GM18868 (cell line): ENCODE data around the gene C1orf115.
"Not testable (repeated sequence)": the region's sequence is repeated elsewhere in the genome, so short reads cannot be mapped to it uniquely, and the experiment has no call there.

ENCODE experiments used
- ATAC-seq: cut with Tn5 transposase; IDR thresholded peaks from one replicate; pipeline ENCODE4 v1.9.1; 2021; ENCODE audit warnings: mild to moderate bottlenecking, moderate library complexity; ENCODE audit not compliant: unreplicated experiment

C1orf115 gene

DNA sequence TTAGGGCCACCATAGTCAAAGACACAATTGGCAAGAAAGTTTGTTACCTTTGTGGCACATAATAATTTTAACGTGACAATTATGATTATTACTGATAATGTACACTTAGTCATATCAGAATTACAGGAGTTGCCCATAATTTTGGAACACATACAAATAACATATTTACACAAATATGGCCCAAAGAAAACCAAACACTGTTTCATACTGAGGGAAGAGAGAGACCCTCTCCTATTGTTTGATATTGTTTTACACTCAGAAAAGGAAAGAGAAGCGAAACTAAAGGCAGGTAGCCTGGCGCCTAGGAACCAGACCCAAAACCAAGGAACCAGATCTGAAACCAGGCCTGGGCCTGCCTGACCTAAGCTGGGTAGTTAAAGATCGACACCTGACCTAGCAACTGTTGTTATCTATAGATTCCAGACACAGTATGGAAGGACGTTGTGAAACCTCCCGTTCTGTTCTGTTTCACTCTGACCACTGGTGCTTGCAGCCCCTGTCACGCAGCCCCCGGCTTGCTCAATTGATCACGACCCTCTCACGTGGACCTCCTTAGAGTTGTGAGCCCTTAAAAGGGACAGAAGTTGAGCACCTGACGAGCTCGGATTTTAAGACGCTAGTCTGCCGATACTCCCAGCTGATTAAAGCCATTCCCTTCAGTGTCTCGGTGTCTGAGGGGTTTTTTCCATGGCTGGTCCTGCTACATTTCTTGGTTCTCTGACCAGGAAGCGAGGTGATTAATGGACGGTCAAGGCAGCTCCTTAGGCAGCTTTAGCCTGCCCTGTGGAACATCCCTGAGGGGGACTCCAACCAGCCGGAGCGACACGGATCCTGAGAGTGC lies 27.9 kb downstream of the C1orf115 start:
- peak; percentile 79 for ATAC-seq

DNA sequence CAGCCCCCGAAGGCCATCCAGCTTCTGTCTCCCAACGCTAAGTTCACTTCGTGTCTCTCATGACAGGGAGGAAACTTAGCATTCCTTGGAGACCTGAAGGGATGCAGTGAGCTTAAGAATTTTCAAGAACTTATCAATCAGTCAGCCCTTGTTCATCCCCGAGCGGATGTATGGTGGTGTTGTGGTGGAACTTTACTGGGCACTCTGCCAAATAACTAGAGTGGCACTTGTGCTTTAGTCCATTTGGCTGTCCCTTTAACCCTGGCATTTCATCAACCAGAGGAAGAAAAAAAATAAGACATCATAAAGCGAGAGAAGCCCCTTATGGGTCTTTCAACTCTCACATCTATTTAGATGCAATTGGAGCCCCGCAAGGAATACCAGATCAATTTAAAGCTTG lies 31.1 kb downstream of the C1orf115 start:
- ATAC-seq, result not testable (repeated sequence)

DNA sequence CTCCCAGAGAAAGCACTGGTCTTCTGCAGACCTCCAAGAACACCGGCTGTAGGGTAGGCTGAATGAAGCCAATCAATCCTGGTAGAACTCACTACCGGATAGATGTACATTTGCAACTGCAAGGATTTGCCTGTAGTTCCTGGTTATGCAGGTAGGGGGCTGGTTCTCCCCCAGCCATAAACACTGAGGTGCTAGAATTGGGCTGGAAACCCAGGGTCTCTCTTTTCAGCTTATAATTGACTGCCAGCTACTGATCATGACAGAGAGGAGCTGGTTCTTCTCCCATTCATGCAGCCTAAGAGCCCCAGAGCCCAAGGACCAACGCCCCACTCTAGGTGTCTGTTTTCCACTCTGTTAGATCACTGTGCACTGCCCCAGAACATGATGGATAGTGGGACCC lies 36.5 kb downstream of the C1orf115 start:
- ATAC-seq, result peak; percentile 61

DNA sequence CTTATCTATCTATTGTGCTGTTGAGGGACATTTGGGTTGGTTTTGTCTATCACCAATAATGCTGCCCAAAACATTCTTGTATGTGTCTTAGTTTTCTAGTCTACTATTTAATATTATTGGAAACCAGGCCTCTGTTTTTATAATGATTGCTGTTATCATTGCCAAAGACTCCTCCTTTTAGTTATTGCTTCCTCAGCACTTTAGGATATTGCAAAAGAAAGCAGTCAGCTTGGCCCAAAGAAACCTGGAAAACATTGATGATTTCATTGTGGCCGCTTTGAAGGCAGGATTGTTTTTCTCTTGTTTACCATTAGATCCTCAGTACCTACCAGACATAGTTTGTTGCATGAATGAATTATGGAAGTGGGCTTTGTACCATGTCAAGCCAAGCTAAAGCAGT lies 37.4 kb downstream of the C1orf115 start:
- no peak for ATAC-seq

DNA sequence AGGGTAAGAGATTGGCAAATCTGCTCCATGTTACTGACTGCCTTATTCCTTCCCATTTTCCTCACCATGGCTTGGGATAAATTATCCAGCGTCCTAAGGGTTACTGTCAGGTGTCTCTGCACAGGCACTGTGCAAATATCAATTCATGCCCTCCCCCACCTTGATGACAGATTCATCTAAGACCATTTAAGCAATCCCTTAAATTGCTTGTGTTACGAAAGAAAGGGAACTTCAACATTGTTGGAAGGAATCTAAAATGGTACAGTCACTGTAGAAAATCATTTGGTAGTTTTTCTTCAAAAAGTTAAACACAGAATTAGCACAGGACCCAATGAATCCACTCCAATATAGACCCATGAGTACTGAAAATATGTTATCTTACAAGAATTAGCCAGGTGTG lies 40.3 kb downstream of the C1orf115 start:
- no peak for ATAC-seq

DNA sequence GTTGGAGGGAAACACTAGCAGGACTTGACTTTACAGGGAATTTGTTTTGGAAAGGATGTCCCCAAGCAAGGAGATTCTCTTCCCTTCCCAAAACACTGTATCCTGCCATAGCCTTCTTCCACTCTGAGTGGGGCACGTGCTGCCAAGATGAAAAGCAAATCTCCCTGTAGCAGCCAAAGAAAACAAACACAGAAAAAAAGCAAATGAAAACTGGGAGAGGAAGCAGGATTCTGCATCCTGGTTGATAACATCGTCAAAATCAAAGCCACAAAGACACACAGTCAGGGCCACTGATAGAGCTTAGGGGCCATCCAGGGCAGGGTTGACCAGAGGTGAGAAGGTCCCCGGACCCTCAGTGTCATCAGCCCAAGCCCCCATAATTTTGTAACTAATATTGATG lies 42.0 kb downstream of the C1orf115 start:
- ATAC-seq, result no peak

DNA sequence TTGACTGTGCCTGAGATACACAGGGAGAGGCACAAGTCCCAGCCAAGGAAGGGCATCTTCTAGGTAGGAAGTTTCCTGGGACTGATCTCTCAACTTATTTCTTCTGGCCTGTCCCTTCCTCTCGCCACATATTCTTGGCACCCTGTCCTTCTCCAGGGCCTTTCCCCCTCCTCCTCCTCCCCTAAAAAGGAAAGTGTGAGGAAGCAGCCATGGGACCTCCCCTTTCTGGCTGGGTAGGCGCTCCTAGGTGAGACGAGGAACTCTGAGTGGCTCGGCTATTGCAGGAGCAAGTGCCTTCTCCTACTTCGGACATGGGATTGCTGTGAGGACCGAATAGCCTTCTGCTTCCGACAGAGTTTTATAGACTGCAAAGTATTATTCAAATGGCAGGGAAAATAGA lies 42.5 kb downstream of the C1orf115 start:
- no peak for ATAC-seq

DNA sequence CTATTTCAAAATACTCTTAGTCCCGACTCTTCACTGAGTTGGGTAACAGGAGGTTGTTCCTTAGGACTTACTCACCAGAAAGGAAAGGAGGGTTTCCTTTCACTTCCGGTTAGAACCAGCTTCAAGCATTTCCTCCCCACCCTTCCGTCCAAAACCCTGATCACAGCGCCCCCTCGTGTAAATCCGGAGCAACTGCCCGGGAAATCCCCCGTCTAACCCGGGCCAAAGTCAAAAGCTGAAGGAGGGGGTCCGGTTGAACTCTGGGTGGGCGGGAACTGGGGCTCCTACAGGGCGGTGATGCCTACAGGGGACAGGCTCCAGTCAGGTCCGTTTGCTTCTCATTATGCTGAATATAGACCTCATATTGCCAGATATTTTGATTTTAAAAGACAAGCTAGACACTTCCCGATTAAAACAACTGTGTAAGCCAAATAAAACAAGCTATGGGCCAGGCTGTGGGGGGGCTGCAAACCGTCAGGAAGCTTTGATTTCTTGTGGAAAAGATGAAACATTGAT lies 43.0 kb downstream of the C1orf115 start:
- peak; percentile 90 for ATAC-seq

DNA sequence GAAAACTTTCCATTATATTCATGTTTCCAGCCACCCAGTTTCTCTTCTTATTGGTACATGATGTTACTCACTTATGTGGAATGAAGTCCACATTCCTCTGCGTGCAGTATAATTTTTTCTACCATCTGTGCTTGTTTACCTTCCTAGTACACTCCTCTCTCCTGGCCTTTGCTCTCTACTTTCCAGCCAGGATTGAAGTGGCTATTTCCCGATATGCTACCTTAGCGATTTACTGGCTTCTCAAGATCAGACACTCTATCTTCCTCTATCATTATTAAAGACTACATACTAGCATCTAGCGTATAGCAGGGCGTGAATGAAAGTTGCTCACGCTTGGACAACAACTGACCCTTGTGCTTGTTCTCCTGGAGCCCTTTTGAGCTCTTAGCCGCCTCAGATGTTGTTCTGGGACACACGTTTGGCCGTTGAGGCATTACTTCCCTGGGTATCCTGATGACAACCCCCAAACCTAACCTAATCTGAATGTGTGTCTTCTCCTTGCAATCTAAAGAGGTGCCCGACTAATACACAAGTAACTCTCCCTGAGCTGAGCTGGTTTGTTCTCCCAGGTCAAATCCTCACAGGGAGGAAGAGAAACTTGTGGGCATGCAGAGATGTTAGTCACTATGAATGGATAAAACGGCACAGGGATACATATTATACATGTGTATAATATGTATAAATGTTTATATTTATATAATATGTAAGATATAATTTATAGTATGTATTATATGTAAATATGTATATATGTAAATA lies 44.6 kb downstream of the C1orf115 start:
- ATAC-seq, result no peak

DNA sequence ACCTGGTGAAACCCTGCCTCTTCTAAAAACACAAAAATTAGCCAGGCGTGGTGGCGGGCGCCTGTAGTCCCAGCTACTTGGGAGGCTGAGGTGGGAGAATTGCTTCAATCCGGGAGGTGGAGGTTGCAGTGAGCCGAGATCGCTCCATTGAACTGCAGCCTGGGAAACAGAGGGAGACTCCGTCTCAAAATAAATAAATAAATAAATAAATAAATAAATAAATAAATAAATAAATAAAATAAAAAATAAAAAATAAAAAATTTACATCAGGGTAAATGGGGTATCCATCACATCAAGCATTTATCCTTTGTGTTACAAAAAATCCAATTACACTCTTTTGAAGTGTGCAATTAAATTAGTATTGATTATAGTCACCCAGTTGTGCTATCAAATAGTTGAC lies 46.1 kb downstream of the C1orf115 start:
- ATAC-seq, result not testable (repeated sequence)

DNA sequence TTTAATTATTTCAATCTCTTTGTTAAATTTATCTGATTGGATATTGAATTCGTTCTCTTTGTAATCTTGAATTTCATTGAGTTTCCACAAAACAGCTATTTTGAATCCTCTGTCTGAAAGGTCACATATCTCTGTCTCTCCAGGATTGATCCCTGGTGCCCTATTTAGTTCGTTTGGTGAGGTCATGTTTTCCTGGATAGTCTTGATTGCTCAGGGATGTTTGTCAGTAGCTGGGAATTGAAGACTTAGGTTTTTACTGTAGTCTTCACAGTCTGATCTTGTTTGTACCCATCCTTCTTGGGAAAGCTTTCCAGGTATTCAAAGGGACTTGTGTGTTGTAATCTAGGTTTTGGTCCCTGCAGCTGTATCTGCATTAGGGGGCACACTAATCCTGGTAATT lies 51.2 kb downstream of the C1orf115 start:
- no peak for ATAC-seq

DNA sequence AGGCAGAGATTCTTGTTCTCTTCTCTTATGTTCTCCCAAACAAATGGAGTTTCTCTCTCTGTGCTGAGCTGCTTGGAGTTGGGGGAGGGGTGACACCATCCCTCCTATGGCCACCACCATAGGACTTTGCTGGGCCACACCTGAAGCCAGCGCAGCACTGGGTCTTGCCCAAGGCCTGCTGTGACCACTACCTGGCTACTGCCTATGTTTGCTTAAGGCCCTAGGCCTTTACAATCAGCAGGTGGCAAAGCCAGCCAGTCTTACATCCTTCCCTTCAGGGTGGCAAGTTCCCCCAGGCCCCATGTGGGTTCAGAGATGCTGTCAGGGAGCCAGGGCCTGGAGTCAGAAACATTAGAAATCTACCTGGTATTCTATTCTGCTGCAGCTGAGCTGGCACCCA lies 51.7 kb downstream of the C1orf115 start:
- ATAC-seq, result no peak

DNA sequence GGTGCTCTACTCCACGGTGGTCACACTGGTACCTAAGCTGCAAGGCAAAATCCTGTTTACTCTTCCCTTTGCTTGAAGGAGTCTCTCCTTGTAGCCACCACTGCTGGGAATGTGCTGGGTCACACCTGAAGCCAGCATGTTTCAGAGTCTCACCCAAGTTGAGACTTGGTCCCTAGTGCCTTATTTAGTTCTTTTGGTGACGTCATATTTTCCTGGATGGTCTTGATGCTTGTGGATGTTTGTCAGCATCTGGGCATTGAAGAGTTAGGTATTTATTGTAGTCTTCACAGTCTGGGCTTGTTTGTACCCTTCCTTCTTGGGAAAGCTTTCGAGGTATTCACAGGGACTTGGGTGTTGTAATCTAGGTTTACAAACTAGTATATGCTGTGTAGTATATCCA lies 52.4 kb downstream of the C1orf115 start:
- ATAC-seq, result no peak

DNA sequence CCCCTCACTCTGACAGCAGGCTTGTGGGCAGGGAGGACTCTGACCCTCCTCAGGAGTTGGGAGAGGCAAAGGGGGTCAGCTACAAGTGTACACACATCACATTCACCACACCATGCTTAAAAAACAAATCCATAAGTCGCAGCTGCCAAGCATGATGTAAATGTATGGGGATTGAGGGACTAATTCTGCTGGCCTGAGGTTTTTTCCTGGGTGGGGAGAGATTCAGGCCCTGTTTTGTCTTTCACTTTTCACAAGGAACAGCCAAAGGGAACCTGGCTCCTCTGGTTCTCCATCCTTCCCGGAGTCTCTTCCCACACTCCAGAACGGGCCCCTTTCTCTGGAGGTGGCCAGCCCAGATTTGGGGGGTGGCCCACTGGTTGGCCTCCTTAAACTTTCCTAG lies 56.7 kb downstream of the C1orf115 start:
- no peak for ATAC-seq

DNA sequence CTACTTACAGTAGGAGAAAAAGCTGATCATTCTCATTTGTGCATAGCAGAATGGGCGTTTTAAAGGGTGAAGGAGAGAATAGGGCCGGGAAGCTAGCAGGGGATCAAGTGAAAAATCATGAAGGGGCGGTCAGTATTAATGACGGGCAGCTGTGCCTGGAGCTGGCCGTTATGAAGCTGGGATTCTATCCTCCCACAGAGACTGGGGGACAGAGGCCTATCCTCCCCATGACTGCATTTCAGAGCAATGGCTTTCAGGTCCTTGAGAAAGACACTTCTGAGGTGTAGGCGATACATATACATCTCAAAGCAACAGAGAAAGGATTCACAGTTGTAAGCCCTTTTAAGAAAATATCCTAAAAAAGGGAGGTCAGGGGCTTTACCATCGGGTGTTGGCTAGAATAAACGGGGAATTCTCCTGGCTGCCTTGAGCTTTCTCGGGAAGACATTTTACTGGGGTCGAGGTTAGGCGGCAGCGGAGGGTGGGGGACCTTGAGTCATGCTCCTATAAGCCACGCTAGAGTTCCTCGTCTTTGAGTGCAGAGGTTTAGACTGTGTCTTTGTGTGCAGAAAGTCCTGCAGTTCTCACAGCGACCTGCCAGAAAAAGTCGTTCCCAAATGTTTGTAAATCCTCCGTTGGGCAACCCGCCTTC lies 57.4 kb downstream of the C1orf115 start:
- no peak for ATAC-seq

DNA sequence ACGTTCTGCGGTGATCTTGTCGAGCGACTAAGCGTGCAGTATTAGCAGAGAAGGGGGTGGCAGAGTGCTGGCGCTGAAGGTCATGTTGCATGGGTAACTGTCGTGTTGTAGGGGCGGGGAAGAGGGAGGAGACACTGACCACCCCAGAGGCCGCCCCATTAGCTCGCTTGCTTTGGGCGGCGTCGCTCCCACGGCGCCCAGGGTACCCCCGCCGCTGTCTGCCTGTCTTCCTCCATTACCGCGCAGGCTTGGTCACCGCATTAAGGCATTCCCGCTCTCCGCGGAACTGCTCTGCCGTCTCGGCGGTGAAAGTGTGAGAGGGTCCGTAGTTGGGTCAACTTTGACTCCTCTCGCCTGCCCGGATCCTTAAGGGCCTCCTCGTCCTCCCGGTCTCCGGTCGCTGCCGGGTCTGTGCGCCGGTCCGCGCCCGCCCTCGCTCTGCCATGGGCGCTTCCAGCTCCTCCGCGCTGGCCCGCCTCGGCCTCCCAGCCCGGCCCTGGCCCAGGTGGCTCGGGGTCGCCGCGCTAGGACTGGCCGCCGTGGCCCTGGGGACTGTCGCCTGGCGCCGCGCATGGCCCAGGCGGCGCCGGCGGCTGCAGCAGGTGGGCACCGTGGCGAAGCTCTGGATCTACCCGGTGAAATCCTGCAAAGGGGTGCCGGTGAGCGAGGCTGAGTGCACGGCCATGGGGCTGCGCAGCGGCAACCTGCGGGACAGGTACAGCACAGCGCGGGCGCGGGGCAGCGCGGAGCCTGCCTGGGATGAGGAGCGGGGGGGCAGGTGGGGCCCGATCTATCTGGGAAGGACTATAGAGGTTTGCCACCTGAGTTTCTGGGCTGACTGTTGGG lies 58.1 kb downstream of the C1orf115 start, which contains the start of gene MTARC2:
TSS of gene MTARC2 (plus strand) at position 234 of the 846 bp plus-strand sequence. CDS start at position 444, 210 bp downstream.
- ATAC-seq, result peak; percentile 96
